HG03175 (cell line): ENCODE results near the gene UNC13B.
"Not testable (repeated sequence)": the region's sequence is repeated elsewhere in the genome, so short reads cannot be mapped to it uniquely, and the experiment has no call there.

ENCODE experiments used
- ATAC-seq: cut with Tn5 transposase; IDR thresholded peaks from one replicate; pipeline ENCODE4 v1.9.1; 2021; ENCODE audit warnings: mild to moderate bottlenecking, moderate library complexity; ENCODE audit not compliant: unreplicated experiment

UNC13B gene

GRCh38 chr9:35220659-35221338 is 59.0 kb downstream of the UNC13B start:
- no peak for ATAC-seq

- no peak for ATAC-seq
These were observed 63.9 kb downstream of the UNC13B start for GRCh38 chr9:35225677-35226076.

- ATAC-seq, result no peak
These were observed 64.8 kb downstream of the UNC13B start for GRCh38 chr9:35226651-35227050.

GRCh38 chr9:35227284-35227683 is 65.5 kb downstream of the UNC13B start:
- ATAC-seq, result no peak

- no peak for ATAC-seq
These were observed 67.4 kb downstream of the UNC13B start for GRCh38 chr9:35229066-35229778.

- no peak for ATAC-seq
These were observed 68.0 kb downstream of the UNC13B start for GRCh38 chr9:35229779-35230143.

- no peak for ATAC-seq
These were observed 71.2 kb downstream of the UNC13B start for GRCh38 chr9:35232867-35233544.

- ATAC-seq, result no peak
These were observed 74.9 kb downstream of the UNC13B start for GRCh38 chr9:35236692-35237091.

GRCh38 chr9:35237311-35237710 is 75.5 kb downstream of the UNC13B start:
- ATAC-seq, result no peak

- ATAC-seq, result not testable (repeated sequence)
These were observed 84.1 kb downstream of the UNC13B start for GRCh38 chr9:35245945-35246344.

- no peak for ATAC-seq
These were observed 91.3 kb downstream of the UNC13B start for GRCh38 chr9:35253075-35253474.

GRCh38 chr9:35254237-35254636 is 92.4 kb downstream of the UNC13B start:
- ATAC-seq, result no peak

GRCh38 chr9:35254984-35255857 is 93.4 kb downstream of the UNC13B start:
- no peak for ATAC-seq

- ATAC-seq, result no peak
These were observed 96.3 kb downstream of the UNC13B start for GRCh38 chr9:35257986-35258659.

- ATAC-seq, result no peak
These were observed 97.1 kb downstream of the UNC13B start for GRCh38 chr9:35258660-35259474.

- no peak for ATAC-seq
These were observed 98.4 kb downstream of the UNC13B start for GRCh38 chr9:35260186-35260585.

- ATAC-seq, result no peak
These were observed 100.3 kb downstream of the UNC13B start for GRCh38 chr9:35262064-35262463.

- ATAC-seq, result no peak
These were observed 105.9 kb downstream of the UNC13B start for GRCh38 chr9:35267710-35268109.

- ATAC-seq, result no peak
These were observed 108.1 kb downstream of the UNC13B start for GRCh38 chr9:35269919-35270318.

GRCh38 chr9:35271637-35272036 is 109.8 kb downstream of the UNC13B start:
- ATAC-seq, result no peak
